ENCODE results near the gene CELSR1.

Gene CELSR1

GRCh38 chr22:46457502-46458488 lies 79.6 kb downstream of the CELSR1 start:
- no peak for TF ChIP-seq CTCF (conservative IDR thresholded peaks at IDR 0.05; ENCODE audit: low read depth, low read length)

GRCh38 chr22:46456818-46457163 lies 80.6 kb downstream of the CELSR1 start:
- DNase-seq (ENCODE audit: low read depth) = no peak
- TF ChIP-seq CTCF (conservative IDR thresholded peaks at IDR 0.05; ENCODE audit: low read depth, low read length) = no peak
- no peak overlapping the region for H3K4me3 ChIP-seq (ENCODE audit: low read depth, low read length)

More at GRCh38 chr22:46457502-46458488, 79.6 kb downstream of the CELSR1 start:
- peak; percentile 7 for DNase-seq (ENCODE audit: low read depth)
- H3K4me3 ChIP-seq (ENCODE audit: low read depth, low read length) = no peak overlapping the region

- no peak overlapping the region for H3K4me3 ChIP-seq (ENCODE audit: low read depth, low read length)
- no peak for DNase-seq (ENCODE audit: low read depth)
- TF ChIP-seq CTCF (conservative IDR thresholded peaks at IDR 0.05; ENCODE audit: low read depth, low read length) = no peak
These were observed 82.0 kb downstream of the CELSR1 start for GRCh38 chr22:46455446-46455845.

GRCh38 chr22:46454504-46455269 lies 82.7 kb downstream of the CELSR1 start:
- no peak overlapping the region for H3K4me3 ChIP-seq (ENCODE audit: low read depth, low read length)
- no peak for TF ChIP-seq CTCF (conservative IDR thresholded peaks at IDR 0.05; ENCODE audit: low read depth, low read length)
- DNase-seq (ENCODE audit: low read depth) = peak; percentile 54

GRCh38 chr22:46453829-46454503 lies 83.5 kb downstream of the CELSR1 start:
- TF ChIP-seq CTCF (conservative IDR thresholded peaks at IDR 0.05; ENCODE audit: low read depth, low read length) = no peak
- DNase-seq (ENCODE audit: low read depth) = no peak
- no peak overlapping the region for H3K4me3 ChIP-seq (ENCODE audit: low read depth, low read length)

- no peak for DNase-seq (ENCODE audit: low read depth)
- no peak for TF ChIP-seq CTCF (conservative IDR thresholded peaks at IDR 0.05; ENCODE audit: low read depth, low read length)
- no peak overlapping the region for H3K4me3 ChIP-seq (ENCODE audit: low read depth, low read length)
These were observed 84.2 kb downstream of the CELSR1 start for GRCh38 chr22:46453006-46453828.

Measured in choroid plexus epithelial cell (primary cell).